GM18519 (cell line): ENCODE measurements around the gene TOP2A.

Source experiments
- ATAC-seq: cut with Tn5 transposase; IDR thresholded peaks from one replicate; pipeline ENCODE4 v1.9.1; 2021; ENCODE audit warnings: mild to moderate bottlenecking, moderate library complexity; ENCODE audit not compliant: unreplicated experiment, low FRiP score

TOP2A gene

DNA sequence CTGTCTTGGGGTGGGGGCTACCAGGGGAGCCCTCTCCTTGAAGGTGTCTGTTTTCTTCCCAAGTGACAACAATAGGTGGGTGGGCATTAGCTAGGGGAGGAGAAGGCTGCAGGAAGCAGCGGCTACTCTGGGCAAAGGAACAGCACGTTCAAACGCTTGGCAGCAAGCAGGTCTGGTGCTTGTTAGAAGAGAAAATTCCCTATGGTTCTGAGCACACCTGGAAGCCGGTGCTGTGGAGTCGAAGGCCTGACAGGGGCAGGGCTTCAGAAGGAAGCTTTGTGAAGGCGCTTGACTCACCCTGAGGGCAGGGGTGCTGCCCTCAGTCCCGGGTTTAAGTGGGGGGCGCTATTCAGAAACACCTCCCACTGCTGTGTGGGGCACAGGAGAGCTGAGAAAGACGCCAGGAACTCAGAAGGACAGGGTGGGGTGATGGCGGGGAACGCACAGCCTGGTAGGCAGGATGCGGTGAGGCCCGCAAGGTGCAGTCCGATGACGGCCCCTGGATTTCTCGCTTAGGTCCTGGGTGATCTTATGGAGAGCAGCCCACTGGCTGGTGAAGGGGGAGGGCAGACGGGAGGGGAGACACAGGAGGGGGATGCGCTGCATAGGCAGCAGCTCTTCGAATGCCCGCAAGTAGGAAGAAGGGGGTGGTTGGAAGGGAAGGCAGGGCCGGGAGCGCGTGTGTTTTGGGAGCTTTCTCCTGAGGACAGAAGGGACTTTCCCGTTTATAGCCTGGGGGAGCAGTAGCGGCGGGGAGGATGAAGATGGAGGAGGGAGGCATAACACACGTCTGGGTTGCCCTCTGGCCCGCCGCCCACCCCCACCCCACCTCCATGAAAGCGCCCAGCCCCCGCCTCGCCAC, 56.4 kb downstream of the TOP2A start:
- no peak for ATAC-seq

DNA sequence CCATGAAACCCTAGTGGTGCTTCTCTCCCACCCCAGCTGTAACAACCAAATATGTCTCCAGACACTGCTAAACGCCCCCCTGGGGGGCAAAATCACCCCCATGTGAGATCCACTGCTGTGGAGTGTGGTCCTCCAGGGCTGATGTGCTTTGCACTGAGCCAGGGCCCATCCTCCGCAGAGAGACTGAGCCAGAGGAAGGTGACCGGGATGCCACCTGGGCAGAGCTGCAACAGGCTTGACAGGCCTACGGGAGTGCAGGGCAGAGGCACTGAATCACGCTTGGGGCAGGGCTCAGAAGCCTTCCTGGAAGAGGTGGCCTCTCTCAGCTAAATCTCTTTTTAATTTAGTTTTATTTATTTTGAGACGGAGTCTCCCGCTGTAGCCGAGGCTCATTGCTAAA, 57.6 kb downstream of the TOP2A start:
- ATAC-seq: no peak

DNA sequence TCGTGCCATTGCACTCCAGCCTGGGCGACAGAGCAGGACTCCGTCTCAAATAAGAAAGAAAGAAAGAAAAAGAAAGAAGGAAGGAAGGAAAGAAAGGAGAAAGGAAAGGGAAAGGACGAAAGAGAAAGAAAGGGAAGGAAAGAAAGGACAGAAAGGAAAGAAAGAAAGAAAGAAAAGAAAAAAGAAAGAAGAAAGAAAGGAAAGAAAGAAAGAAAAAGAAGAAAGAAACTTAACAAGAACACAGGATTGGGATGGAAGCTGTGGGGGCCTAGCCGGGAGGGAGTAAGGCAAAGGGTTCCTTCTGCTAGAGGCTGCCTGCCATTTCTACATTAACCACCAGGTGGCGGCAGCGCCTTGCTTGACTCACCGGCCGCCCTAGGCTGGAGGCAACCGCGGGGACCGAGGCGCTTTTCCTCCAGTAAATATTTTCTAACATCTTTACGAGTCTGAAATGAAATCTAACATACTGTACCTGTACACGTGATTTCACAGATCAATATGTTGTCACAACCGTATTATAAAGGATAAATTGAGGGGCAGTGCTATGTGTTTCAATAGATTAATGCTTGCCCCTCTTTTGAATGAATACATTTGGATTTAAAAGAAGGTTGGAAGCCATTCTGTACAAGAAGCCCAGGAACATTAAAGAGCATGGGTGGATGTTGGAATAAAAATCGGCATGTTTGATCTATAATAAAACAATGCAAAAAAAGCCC, 59.2 kb downstream of the TOP2A start:
- ATAC-seq: no peak

DNA sequence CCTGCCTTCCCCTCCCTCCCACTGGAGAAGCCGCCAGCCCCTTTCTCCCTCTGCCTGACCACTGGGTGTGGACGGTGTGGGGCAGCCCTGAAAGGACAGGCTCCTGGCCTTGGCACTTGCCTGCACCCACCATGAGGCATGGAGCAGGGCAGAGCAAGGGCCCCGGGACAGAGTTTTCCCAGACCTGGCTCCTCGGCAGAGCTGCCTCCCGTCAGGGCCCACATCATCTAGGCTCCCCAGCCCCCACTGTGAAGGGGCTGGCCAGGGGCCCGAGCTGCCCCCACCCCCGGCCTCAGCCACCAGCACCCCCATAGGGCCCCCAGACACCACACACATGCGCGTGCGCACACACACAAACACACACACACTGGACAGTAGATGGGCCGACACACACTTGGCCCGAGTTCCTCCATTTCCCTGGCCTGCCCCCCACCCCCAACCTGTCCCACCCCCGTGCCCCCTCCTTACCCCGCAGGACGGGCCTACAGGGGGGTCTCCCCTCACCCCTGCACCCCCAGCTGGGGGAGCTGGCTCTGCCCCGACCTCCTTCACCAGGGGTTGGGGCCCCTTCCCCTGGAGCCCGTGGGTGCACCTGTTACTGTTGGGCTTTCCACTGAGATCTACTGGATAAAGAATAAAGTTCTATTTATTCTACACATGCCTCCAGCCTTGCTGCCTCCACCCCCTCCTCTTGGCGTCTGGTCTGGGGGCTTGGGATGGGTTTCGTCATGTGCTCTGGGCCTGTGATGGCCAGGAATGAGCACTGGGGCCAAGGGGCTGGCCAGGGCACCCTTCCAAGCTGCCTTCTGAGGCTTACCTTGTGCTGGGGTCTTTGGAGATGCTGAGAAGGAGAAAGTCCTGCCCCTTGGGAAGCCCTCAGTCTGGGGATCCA, 60.5 kb downstream of the TOP2A start:
- no peak for ATAC-seq

DNA sequence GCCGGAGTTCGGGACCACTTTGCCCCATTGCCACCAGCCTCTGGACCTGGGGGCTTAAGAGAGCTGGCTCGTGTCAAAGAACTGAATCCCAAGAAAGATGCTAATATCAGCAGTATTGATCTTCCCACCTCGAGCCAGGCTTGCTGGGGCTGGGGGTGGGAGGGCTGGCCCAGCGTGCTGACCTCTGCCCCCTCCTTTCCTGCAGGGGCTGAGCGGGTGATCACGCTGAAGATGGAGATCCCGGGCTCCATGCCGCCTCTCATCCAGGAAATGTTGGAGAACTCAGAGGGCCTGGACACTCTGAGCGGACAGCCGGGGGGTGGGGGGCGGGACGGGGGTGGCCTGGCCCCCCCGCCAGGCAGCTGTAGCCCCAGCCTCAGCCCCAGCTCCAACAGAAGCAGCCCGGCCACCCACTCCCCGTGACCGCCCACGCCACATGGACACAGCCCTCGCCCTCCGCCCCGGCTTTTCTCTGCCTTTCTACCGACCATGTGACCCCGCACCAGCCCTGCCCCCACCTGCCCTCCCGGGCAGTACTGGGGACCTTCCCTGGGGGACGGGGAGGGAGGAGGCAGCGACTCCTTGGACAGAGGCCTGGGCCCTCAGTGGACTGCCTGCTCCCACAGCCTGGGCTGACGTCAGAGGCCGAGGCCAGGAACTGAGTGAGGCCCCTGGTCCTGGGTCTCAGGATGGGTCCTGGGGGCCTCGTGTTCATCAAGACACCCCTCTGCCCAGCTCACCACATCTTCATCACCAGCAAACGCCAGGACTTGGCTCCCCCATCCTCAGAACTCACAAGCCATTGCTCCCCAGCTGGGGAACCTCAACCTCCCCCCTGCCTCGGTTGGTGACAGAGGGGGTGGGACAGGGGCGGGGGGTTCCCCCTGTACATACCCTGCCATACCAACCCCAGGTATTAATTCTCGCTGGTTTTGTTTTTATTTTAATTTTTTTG, 61.6 kb downstream of the TOP2A start:
- no peak for ATAC-seq

DNA sequence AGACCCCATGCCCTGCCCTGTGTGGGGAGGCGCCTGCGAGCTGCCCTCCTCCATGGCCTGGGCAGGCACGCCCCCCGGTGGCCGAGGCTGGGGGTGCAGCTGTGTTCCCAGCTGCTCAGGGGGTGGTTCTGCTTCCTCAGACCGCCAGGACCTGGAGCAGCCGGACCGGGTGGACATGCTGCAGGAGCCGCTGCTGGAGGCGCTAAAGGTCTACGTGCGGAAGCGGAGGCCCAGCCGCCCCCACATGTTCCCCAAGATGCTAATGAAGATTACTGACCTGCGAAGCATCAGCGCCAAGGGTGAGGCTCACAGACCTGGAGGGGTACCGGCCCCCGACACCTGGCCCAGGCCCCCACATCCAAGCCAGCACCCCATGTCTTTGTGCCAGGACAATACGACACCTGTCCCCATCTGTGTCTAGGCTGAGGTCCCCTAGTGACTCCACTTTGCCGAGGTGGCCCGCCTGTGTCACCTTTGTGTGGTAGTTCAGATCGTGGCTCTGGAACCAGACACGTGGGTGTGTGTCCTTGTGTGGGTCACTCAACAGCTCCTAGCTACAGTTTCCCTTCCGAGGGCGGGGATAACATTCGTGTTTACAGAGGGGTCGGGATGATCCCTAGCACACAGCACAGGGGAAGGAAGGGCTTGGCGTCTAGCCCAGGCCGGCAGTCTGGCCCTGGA, 62.4 kb downstream of the TOP2A start:
- no peak for ATAC-seq

DNA sequence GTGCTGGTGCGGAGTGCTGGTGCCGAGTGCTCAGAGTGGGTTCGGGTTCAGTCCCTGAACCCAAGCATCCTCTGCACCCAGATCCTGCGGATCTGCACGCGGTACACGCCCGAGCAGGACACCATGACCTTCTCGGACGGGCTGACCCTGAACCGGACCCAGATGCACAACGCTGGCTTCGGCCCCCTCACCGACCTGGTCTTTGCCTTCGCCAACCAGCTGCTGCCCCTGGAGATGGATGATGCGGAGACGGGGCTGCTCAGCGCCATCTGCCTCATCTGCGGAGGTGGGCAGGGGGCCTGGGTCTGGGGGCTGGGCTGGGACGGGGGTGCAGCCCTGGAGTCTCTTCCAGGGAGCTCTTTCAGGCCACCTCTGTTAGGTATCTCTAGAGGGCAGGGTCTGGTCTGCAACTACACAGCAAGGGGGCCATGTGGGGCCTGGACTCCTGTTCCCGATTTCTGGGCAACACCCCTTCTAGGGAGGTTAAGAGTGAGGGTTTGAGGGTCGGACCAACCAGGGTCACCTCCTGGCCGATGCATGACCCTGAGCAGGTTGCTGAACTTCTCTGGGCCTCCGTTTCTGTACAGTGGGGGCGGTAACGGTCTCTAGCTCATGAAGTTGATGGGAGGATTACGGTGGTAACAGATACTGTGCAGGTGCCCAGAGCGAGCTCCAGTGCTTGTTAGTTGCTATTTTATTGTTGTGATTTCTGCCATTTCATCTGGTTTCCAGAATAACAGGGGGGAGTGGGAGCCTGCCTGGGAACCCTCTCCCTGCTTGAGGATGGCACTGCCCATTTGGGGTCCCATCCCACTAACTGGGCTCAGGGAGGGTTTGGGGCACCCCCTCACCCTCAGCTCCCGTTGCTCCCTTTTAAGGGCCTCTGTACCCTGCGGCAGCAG, 63.2 kb downstream of the TOP2A start:
- no peak for ATAC-seq

DNA sequence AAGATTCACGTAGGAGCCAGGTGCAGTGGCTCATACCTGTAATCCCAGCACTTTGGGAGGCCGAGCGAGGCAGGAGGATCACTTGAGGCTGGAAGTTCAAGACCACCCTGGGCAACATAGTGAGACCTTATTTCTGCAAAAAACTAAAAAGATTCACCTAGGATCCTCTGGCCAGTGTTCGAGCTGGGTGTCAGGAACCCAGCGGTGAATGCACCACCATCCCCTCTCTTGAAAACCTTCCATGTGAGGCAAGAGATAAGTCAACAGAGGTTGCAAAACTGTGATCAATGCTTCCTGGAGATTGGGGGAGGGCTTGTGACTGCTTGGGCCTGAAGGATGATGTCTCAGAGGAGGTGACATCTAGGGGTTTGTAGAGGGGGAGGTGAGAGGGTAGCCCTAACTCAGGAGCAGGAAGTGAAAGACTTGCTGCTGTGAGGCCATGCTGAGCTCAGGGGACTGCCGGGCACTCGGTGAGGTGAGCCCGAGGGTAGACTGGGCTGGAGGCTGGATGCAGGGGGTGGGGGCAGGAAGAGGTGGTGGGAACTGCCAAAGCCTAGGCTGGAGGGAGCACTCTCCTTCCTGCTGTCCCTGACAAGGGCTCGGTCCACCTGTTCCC, 64.8 kb downstream of the TOP2A start:
- ATAC-seq: no peak

DNA sequence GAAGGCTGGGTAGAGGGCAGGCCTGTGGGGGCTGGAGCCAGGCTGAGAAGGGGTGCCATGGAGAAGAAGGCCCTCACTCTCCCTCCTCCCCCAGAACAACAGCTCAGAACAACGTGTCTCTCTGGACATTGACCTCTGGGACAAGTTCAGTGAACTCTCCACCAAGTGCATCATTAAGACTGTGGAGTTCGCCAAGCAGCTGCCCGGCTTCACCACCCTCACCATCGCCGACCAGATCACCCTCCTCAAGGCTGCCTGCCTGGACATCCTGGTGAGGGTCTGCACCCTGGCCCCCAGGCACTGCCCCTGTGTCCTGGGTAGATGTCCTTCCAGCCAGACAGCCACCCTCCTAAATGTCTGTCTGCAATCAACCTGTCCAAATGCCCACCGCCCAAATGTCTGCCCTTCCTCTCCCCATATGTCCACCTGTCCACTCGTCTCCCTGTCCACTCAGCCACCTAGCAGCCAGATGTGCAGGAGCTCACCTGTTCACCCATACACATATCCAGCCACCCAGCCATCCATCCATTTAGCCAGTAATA, 65.4 kb downstream of the TOP2A start:
- no peak for ATAC-seq

DNA sequence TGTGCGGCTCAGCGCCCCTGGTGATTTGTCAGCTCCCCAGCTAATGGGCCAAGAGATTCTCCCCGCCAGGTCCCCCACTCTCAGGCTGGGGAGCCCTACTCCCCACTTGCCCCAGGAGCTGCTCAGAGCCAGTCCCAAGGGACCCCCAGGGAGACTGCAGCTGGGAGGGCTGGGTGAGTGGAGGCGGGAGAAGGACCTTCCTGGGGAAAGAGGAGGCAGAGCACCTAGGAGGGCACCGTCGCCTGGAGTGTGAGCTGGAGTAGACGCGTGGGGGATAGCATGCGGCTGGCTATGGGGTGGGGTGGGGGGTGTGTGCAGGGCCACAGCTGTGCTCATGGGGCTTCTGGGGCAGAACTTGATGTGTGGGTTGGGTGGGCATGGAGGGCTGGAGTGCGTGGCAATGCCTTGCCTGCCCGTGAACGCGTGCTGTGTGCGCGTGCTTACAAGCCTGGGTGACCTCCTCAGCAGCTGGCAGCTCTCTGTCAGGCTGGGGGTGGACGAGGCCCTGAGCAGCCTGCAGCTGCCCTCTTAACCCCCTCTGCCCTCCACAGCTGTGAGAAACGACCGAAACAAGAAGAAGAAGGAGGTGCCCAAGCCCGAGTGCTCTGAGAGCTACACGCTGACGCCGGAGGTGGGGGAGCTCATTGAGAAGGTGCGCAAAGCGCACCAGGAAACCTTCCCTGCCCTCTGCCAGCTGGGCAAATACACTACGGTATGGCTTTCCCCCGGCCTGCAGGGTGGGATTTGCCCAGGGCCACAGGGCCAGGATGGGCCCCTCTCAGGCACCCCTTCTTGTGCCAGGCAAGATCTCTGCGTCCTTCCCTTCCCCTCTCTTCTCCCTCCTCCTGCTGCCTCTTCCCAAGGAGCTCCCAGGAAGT, 66.1 kb downstream of the TOP2A start:
- no peak for ATAC-seq

DNA sequence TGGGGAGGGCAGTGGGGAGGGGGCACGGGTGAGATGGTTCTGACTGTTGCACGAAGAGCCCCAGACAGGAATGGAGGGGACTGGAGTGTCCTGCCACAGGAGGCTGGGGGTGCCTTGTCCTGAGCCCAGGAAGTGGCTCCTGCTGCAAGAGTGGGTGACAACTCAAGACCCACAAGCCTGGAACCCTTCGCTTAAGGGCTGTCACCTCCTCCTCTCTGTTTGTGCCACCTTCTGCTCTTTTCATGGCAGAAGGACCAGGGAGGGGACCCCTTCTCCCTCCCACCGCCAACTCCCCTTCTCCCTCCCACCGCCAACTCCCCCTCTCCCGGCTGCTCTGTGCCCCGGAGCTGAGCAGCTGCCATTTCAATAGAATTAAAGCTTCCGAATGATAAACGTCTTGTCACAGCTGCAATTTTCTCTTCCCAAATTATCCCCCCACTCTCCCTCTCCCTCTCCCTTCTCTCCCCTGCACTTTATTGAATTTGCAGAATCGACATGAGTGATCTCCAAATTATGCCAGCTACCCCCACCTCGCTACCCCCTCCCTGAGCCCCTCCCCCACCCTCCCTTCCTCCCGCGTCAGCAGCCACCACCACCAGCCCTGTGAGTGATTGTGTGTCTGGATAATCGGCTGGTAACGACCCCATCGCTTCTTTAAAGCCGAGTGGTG, 66.9 kb downstream of the TOP2A start:
- ATAC-seq: no peak

DNA sequence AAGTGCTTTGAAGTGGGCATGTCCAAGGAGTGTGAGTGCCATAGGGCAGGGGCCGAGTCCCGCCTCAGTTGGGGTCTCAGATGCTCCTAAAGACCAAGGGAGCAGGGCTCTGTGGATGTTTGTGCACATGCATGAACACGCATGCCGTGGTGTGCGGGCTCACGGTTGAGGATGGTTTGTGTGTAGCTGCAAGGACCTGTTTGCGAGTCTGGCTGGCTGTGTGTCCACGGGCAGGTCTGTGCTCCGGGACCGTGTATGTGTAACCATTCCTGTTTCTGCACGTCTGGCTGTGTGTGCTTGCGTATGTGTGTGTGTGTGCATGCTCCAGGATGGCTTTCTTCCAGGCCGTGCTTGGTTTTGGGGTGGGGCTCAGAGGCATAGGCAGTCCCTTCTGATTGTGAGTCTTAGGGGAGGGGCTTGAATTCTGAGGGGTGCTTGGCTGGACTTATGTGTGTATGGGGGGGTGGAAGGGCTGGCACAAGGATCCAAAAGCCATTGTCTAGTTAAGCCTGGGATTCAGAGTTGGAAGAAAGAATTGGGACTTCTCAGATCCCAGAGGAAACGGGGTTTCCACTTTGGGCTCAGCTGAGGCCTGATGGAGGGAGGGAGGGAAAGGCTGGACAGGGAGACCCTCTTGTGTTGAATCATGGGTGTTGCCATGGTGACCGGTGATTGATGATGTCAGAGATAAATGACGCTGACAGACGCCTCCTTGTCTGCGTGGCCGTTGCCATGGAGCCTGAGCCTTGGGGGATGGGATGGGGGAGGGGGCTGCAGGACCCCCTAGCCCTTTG, 67.6 kb downstream of the TOP2A start:
- no peak for ATAC-seq

DNA sequence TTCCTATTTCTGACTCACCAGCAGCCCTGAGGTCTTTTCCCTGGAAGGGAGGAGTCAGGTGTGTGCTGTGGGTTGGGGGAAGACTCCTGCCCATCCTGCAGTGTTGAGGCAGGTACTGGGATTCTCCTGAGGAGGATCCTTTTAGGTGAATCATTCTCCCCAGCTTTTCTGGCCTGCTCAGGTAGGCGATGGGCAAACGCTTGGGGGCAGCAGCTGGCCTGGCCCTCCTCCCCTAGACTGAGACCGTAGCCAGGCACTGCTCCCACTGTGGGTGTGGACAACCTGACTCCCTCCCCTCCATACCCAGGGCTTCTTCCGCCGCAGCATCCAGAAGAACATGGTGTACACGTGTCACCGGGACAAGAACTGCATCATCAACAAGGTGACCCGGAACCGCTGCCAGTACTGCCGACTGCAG, 68.2 kb downstream of the TOP2A start:
- no peak for ATAC-seq

DNA sequence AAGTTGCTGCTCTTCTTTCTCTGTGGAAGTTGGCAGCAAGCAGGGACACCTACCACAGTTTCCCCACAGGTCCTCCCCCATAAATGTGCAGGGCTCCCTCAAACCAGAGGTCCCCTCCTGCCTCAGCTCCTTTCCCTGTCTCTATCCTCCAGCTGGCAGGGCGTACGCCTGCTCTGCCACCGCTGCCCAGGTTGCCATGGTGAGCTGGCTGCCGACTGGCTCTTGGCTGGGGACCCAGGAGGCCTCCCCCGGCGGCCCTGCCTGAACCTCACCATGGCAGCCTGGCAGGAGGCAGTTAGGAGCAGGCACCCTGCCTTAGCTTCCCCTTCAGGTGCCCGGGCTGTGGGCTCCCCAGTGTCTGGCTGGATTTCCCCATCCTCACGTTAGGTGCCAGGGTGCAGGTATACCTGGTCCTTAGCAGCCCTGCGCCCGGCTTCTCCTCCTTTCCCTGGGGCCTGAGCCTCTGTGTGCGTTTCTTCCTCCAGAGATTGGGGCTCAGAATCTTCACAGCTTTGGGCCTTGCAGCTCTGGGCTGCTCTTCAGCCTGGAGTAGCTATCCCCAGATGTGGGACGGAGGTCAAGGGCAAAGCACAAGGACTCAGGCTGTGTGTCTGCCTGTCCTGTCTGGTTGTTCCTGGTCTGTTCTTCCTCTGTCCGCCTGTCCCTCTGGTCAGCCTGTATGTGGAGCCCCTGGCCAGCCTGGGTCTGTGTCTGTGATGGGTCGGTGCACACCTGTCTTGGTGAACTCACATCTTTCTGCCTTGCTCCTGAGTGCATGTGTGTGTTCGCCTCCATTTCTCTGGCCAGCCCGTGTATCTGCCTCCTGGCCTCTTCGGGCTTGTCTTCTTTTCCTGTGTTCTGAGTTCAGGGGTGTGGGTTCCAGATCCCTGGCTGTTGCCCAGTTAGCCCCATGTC, 68.9 kb downstream of the TOP2A start:
- no peak for ATAC-seq
